Measurements from ENCODE around the gene CER1. TPM values are rescaled to one million over a fixed set of nuclear protein-coding genes. Genes with fewer than 3 reads are reported as not detected.

CER1 gene
- total and polyA plus RNA-seq, 10 of the 15 experiments (the other 5 are each of a cell fraction or from before 2014, with no cell fraction given): not detected

DNA sequence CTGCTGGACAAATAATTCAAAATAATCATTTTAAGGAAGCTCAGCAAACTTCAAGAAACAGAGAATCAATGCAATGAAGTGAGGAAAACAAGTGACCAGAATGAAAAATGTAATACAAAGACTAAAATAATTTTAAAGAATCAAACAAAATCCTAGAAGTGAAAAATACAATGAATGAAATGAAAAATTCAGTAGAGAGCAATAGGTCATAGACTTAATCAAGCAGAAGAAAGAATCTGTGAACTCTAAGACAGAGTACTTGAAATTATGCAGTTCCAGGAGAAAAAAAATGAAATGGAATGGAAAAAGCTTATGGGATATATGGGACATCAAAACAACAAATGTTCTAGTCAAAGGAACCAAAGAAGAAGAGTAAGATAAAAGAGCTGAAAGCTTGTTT is 17.5 kb downstream of the CER1 start (continued):
- no peak for TF ChIP-seq CTCF (IDR thresholded peaks at IDR 0.05 in 2 of 3, conservative IDR thresholded peaks at IDR 0.05 in 1 of 3; ENCODE audit: control insufficient read depth in 2 of 3, extremely low read depth in 1 of 3, insufficient read depth in 1 of 3, low read depth in 3 of 3, low read length in 3 of 3)
- TF ChIP-seq SUZ12 (IDR thresholded peaks at IDR 0.05; ENCODE audit: unreplicated experiment): no peak
- no peak for TF ChIP-seq HSF1 (IDR thresholded peaks at IDR 0.05; ENCODE audit: low read depth, low read length)

- no peaks in the 10 kb centered on the region for H3K36me3 ChIP-seq (ENCODE audit: control insufficient read depth in 2 of 2, insufficient read depth in 2 of 2, low read length in 1 of 2)
- ChIA-PET SMC1A (ENCODE audit: uncharacterized antibody, unreplicated experiment) (interaction anchor here (2.1 kb wide), 1 partner anchor 11 kb away, joined by 7 read pairs; the partner anchor contains the start of gene ZDHHC21), CTCF (no interaction called here), POLR2A (no interaction called here), RAD21 (ENCODE audit: unreplicated experiment) (no interaction called here)
- WGBS (ENCODE audit: insufficient coverage, insufficient replicate concordance, low lambda C conversion rate, missing lambda C conversion rate): 51% methylated on average over 3 of the region's 3 CpGs
- no peak overlapping the region for H3K4me2 ChIP-seq (ENCODE audit: control insufficient read depth, insufficient read depth)
- DNase-seq (ENCODE audit: low read depth, low spot score) (no peak), ATAC-seq (no peak), FAIRE-seq (no peak)
- no peak overlapping the region for H3K9ac ChIP-seq (ENCODE audit: control insufficient read depth, insufficient read depth, low read length)
- H3K27me3 ChIP-seq (replicated peaks in 1 of 2; ENCODE audit: control insufficient read depth in 2 of 2, insufficient read depth in 2 of 2, low read length in 1 of 2): peaks cover 0 to 2% of the 10 kb centered on the region in 2 experiments; a peak in 2 of 4 replicates
- no peaks in the 10 kb centered on the region for H3K79me2 ChIP-seq (ENCODE audit: control insufficient read depth, insufficient read depth, low read length)
- H3K9me3 ChIP-seq (replicated peaks; ENCODE audit: control insufficient read depth, insufficient read depth, low read length): peaks cover 5% of the 10 kb centered on the region
- no peak overlapping the region for H3K27ac ChIP-seq (ENCODE audit: control insufficient read depth, insufficient read depth)
- TF ChIP-seq, protein P1, sequence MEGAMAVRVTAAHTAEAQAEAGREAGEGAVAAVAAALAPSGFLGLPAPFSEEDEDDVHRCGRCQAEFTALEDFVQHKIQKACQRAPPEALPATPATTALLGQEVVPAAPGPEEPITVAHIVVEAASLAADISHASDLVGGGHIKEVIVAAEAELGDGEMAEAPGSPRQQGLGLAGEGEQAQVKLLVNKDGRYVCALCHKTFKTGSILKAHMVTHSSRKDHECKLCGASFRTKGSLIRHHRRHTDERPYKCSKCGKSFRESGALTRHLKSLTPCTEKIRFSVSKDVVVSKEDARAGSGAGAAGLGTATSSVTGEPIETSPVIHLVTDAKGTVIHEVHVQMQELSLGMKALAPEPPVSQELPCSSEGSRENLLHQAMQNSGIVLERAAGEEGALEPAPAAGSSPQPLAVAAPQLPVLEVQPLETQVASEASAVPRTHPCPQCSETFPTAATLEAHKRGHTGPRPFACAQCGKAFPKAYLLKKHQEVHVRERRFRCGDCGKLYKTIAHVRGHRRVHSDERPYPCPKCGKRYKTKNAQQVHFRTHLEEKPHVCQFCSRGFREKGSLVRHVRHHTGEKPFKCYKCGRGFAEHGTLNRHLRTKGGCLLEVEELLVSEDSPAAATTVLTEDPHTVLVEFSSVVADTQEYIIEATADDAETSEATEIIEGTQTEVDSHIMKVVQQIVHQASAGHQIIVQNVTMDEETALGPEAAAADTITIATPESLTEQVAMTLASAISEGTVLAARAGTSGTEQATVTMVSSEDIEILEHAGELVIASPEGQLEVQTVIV (IDR thresholded peaks at IDR 0.05; ENCODE audit: borderline replicate concordance, partially characterized antibody): no peak
- TF ChIP-seq MEF2A (IDR thresholded peaks at IDR 0.05; ENCODE audit: insufficient read depth, low read depth, low read length): no peak
- TF ChIP-seq NFYA (IDR thresholded peaks at IDR 0.05; ENCODE audit: borderline replicate concordance, low read depth, low read length): no peak
- BruUV-seq (replicated peaks): no TSS peak
- no peak overlapping the region for H3K4me3 ChIP-seq
- H3K4me1 ChIP-seq (ENCODE audit: control insufficient read depth, insufficient read depth, low read length): no peaks in the 10 kb centered on the region
- intact Hi-C loops (cut with micrococcal nuclease; ENCODE audit: unreplicated experiment) (no loop called here), in situ Hi-C loops (cut with MboI) (no loop called here)
- no peaks in the 10 kb centered on the region for H4K20me1 ChIP-seq (ENCODE audit: control insufficient read depth, insufficient read depth)
- H2AFZ ChIP-seq (ENCODE audit: control insufficient read depth, low read depth, low read length): no peak overlapping the region
Observed at GRCh38 chr9:14704281-14704680, 18.3 kb downstream of the CER1 start.

Data from GM12878 (cell line).